Stomach (tissue), 9 donors: ENCODE data around the gene TPPP. TPM values are rescaled to one million over a fixed set of nuclear protein-coding genes. Genes with fewer than 3 reads are reported as not detected.

Experiments
- DNase-seq, 2 donors: peaks; one replicate each; pipeline versions ENCODE4 v3.0.0 to v3.0.0-alpha.2; 2013 to 2019
- H3K27ac ChIP-seq, 5 donors: fragments of 200-600 bp in 4 of 5; sonication (generic) in 4 of 5; one replicate each; pipeline ENCODE4 v1.5.1; 2013 to 2019; ENCODE audit warnings: mild to moderate bottlenecking in 1 of 5, moderate library complexity in 1 of 5
- H3K27me3 ChIP-seq, 3 donors: fragments of 200-600 bp; sonication (generic); one replicate each; pipeline ENCODE4 v1.5.1; 2017 to 2019; ENCODE audit warnings: mixed run types in 1 of 3
- H3K36me3 ChIP-seq, 4 donors: fragments of 200-600 bp; sonication (generic); 1 replicate in 3 of 4; 2 replicates in 1 of 4; pipeline ENCODE4 v1.5.1; 2016 to 2019
- H3K4me1 ChIP-seq, 4 donors: fragments of 200-600 bp; sonication (generic); one replicate each; pipeline ENCODE4 v1.5.1; 2016 to 2019
- H3K4me3 ChIP-seq, 4 donors: fragments of 200-600 bp; sonication (generic) in 3 of 4; one replicate each; pipeline ENCODE4 v1.5.1; 2016 to 2019; ENCODE audit warnings: mild to moderate bottlenecking in 1 of 4
- H3K9me3 ChIP-seq, 4 donors: fragments of 200-600 bp; sonication (generic); one replicate each; pipeline ENCODE4 v1.5.1; 2016 to 2019
- EP300 ChIP-seq: sonication (generic); formaldehyde crosslinking; IDR thresholded peaks from one replicate; pipeline ENCODE4 v1.6.1; 2017; ENCODE audit warnings: antibody characterized with exemption
- POLR2A ChIP-seq, 4 donors: fragments of 450-650 bp; IDR thresholded peaks; one replicate each; pipeline ENCODE4 v1.6.1; 2016; ENCODE audit warnings: antibody characterized with exemption in 4 of 4, control low read depth in 2 of 4, mild to moderate bottlenecking in 1 of 4, moderate library complexity in 1 of 4
- POLR2AphosphoS5 ChIP-seq, 3 donors: sonication (generic); formaldehyde crosslinking; IDR thresholded peaks; one replicate each; pipeline ENCODE4 v1.6.1; 2016; ENCODE audit warnings: antibody characterized with exemption in 3 of 3
- WGBS, 5 donors: extraction: QIAGEN DNeasy Blood & Tissue Kit in 3 of 5; methylation state at CpG; one replicate each; pipeline versions ENCODE4 v1.1.5 to v1.1.7; 2013 to 2018; 5-methylcytosine and 5-hydroxymethylcytosine counted together
- intact Hi-C: fragments of 100-400 bp; cut with DNase I; formaldehyde crosslinking; loops from one replicate; pipeline ENCODE4 v1.15.1; 2023; ENCODE audit warnings: low total_unique reads
- polyA plus RNA-seq, 3 donors: library from polyadenylated mRNA; stranded (reverse); fragments of 200-250 nt; gene quantifications; one replicate each; pipeline ENCODE4 v1.2.3, GENCODE V29; 2013
- total RNA-seq, 5 donors: library from RNA; depleted of rRNA; stranded (reverse); fragments of >200 nt; gene quantifications; one replicate each; pipeline versions ENCODE4 v1.1.0 to v1.2.3, GENCODE V29; 2014 to 2016
- TF ChIP-seq, protein P1 (sequence below), 7 experiments: fragments of 450-650 bp in 4 of 7; fragments of 200-600 bp in 3 of 7; sonication (generic) in 3 of 7; IDR thresholded peaks; one replicate each; pipeline ENCODE4 v1.5.1; 2016 to 2019; ENCODE audit warnings: antibody characterized with exemption in 7 of 7, control low read depth in 2 of 7, mild to moderate bottlenecking in 1 of 7
- donor health status: healthy with polysubstance abuse.
- donor health status: Bipolar disorder and iron deficiency.
- donor health status: healthy.

TPPP gene
- total and polyA plus RNA-seq, 8 donors: 1.2 to 11.0 (median 2.7) TPM

DNA sequence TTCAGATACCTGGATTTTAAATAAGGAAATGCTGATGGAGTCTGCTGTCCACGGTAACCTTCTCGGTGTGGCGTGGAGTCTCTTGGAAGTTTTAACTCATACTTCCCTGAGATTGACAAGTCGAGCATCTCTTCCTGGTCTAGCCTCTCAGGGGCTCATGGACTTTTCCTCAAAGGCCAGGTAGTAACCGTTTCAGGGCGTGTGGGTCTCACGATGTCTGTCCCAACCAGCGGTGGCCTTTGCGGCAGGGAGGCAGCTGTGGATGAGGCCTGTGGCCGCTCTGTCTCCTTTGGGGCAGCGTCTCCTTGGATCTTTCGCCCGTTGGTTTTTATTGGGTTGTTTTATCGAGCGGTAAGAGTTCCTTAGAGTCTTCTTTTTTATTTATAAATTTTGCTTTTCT lies 48.2 kb downstream of the TPPP start:
- TF ChIP-seq, protein P1, sequence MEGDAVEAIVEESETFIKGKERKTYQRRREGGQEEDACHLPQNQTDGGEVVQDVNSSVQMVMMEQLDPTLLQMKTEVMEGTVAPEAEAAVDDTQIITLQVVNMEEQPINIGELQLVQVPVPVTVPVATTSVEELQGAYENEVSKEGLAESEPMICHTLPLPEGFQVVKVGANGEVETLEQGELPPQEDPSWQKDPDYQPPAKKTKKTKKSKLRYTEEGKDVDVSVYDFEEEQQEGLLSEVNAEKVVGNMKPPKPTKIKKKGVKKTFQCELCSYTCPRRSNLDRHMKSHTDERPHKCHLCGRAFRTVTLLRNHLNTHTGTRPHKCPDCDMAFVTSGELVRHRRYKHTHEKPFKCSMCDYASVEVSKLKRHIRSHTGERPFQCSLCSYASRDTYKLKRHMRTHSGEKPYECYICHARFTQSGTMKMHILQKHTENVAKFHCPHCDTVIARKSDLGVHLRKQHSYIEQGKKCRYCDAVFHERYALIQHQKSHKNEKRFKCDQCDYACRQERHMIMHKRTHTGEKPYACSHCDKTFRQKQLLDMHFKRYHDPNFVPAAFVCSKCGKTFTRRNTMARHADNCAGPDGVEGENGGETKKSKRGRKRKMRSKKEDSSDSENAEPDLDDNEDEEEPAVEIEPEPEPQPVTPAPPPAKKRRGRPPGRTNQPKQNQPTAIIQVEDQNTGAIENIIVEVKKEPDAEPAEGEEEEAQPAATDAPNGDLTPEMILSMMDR (IDR thresholded peaks at IDR 0.05): no peak
- no peak for TF ChIP-seq POLR2A (IDR thresholded peaks at IDR 0.05)
- no peak for TF ChIP-seq EP300
- TF ChIP-seq POLR2AphosphoS5 (IDR thresholded peaks at IDR 0.05): no peak
- no peak overlapping the region for H3K27ac ChIP-seq
- no peaks in the 10 kb centered on the region for H3K27me3 ChIP-seq
- H3K4me1 ChIP-seq: no peaks in the 10 kb centered on the region
- H3K9me3 ChIP-seq: no peaks in the 10 kb centered on the region
- no peak overlapping the region for H3K4me3 ChIP-seq
- peaks cover 4 to 76% (median 72%) of the 10 kb centered on the region in 4 donors for H3K36me3 ChIP-seq
- DNase-seq: no peak
- 95 to 96% (median 95%) methylated on average over 15 of the region's 15 CpGs for WGBS, 5 donors
- intact Hi-C loops: no loop called here

DNA sequence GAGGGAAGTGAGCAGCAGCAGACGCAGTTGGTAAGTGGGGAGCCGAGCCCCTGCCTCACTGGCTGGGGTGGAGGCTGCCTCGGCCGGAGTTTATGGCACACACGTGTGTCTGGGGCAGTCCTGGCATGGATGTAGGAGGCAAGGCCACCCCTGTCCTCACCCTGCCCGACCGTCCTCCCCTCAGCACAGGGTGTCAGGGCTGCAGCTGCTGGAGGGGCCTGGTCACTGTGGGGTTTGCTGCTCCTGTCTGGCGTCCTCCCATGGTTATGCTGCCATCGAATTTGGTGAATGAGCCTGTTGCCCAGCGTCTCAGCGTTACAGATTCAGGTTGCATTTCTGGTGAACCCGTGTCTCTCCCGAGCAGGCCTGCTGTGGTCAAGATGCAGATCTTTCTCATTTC lies 48.6 kb downstream of the TPPP start:
- WGBS, 5 donors: 82 to 94% (median 92%) methylated on average over 12 to 13 of the region's 13 CpGs

DNA sequence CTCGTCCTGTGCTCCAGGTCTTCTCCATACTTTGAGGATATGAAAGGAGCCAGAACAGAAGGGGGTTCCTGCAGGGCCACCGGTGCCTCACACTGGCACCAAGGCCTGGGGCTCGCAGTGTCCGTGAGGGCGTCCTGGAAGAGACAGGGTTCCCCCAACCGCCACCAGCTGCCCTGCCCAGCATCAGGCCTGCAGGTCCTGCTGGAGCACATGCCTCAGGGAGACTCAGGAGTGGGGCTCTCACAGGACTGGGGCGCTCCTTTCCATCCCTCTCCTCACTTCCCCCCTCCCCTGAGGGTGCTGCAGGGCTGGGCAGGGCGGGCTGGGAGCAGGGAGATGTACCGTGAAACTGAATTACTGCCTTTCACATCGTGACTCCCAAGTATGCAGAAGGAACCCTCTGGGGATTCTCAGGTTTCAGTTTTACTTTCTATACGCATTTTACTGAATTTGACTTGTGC lies 49.3 kb downstream of the TPPP start:
- 87 to 91% (median 90%) methylated on average over 7 to 11 of the region's 11 CpGs for WGBS, 5 donors
- Histone ChIP-seq H3K27me3 (no peaks in the 10 kb centered on the region), H3K4me1 (no peaks in the 10 kb centered on the region), H3K9me3 (no peaks in the 10 kb centered on the region), H3K4me3 (no peak overlapping the region), H3K36me3 (peaks cover 10 to 87% (median 83%) of the 10 kb centered on the region in 4 donors), H3K27ac (no peak overlapping the region)
- intact Hi-C loops: no loop called here
- no peak for TF ChIP-seq POLR2AphosphoS5 (IDR thresholded peaks at IDR 0.05)
- TF ChIP-seq POLR2A (IDR thresholded peaks at IDR 0.05): no peak
- TF ChIP-seq, protein P1 (IDR thresholded peaks at IDR 0.05): no peak
- no peak for TF ChIP-seq EP300
- no peak for DNase-seq

More for the DNA sequence above, 48.6 kb downstream of the TPPP start:
- Histone ChIP-seq H3K27me3 (no peaks in the 10 kb centered on the region), H3K27ac (no peak overlapping the region), H3K4me1 (no peaks in the 10 kb centered on the region), H3K4me3 (no peak overlapping the region), H3K36me3 (peaks cover 7 to 81% (median 76%) of the 10 kb centered on the region in 4 donors), H3K9me3 (no peaks in the 10 kb centered on the region)
- TF ChIP-seq, protein P1 (IDR thresholded peaks at IDR 0.05): no peak
- TF ChIP-seq POLR2AphosphoS5 (IDR thresholded peaks at IDR 0.05) (no peak), EP300 (no peak), POLR2A (IDR thresholded peaks at IDR 0.05) (no peak)
- intact Hi-C loops: no loop called here
- DNase-seq: no peak

DNA sequence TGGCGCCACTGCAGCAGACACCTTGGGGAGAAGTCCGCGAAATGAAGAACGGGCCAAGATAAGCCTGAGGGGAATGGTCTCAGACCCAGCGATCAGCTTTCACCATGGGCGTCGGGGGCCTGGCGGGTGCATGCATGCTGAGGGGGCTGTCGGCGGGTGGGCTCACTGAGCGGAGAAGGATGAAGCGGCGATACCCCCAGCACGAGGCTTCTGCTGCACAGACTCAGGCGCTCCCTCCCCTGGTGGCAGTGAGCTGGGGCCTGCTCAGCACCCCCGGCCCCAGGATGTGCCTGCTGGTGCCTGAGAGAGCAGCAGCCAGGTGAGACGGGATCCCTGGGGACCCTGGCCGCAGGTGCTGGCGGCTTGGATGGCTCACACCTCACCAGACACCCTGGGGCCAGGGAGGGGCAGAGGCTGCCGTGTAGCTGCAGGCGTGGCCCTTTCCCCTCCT lies 49.8 kb downstream of the TPPP start:
- no peaks in the 10 kb centered on the region for H3K27me3 ChIP-seq
- H3K36me3 ChIP-seq: peaks cover 12 to 92% (median 88%) of the 10 kb centered on the region in 4 donors
- H3K4me1 ChIP-seq: no peaks in the 10 kb centered on the region
- no peak for DNase-seq
- no peak overlapping the region for H3K4me3 ChIP-seq
- intact Hi-C loops: no loop called here
- WGBS, 5 donors: 93 to 95% (median 94%) methylated on average over 14 to 21 of the region's 21 CpGs
- H3K27ac ChIP-seq: no peak overlapping the region
- no peaks in the 10 kb centered on the region for H3K9me3 ChIP-seq
- TF ChIP-seq, protein P1 (IDR thresholded peaks at IDR 0.05): no peak
- TF ChIP-seq POLR2A (IDR thresholded peaks at IDR 0.05) (no peak), POLR2AphosphoS5 (IDR thresholded peaks at IDR 0.05) (no peak), EP300 (no peak)
